ENCODE results near the gene MAP7D1. TPM values are rescaled to one million over a fixed set of nuclear protein-coding genes. Genes with fewer than 3 reads are reported as not detected.
A peak's percentile ranks its signal among the peaks of the same experiment; 100 is the strongest.

MAP7D1 gene
- total RNA-seq, 1 experiment from 2014 or later: 49.9 TPM

GRCh38 chr1:36153476-36153875, 2.5 kb upstream of the MAP7D1 start:
- Histone ChIP-seq H4K5ac (ENCODE audit: insufficient read length, low read depth, low read length) (no peak overlapping the region), H2BK20ac (ENCODE audit: low read depth, low read length, poor library complexity, severe bottlenecking) (no peak overlapping the region), H3K27me3 (ENCODE audit: insufficient read depth, low read length) (peaks cover 24% of the 10 kb centered on the region; the same call in 1 of the 2 replicates), H4K8ac (replicated peaks; ENCODE audit: insufficient read length, low read depth, low read length) (no peak overlapping the region), H2BK12ac (ENCODE audit: insufficient read length, low read depth, low read length) (no peak overlapping the region), H3K18ac (ENCODE audit: insufficient read length, low read depth, low read length) (no peak overlapping the region), H3K14ac (ENCODE audit: insufficient read depth, low read length) (no peak overlapping the region), H3K9ac (ENCODE audit: extremely low read depth, insufficient read length, low read length) (no peak overlapping the region), H3K9me3 (ENCODE audit: control insufficient read depth, low read depth, low read length) (no peaks in the 10 kb centered on the region), H3K4me2 (ENCODE audit: insufficient read depth, insufficient read length, low read length) (no peak overlapping the region), H2BK5ac (ENCODE audit: insufficient read length, low read length) (no peak overlapping the region), H3K23me2 (ENCODE audit: insufficient read length, low read depth, low read length, poor library complexity, severe bottlenecking) (peaks cover 22% of the 10 kb centered on the region), H3T11ph (ENCODE audit: low read length) (no peak overlapping the region), H3K4me1 (ENCODE audit: insufficient read depth, low read length) (peaks cover 3% of the 10 kb centered on the region; the same call in 1 of the 2 replicates), H2BK15ac (ENCODE audit: low read depth, low read length) (no peak overlapping the region), H3K79me1 (ENCODE audit: insufficient read depth, low read depth, low read length, poor library complexity, severe bottlenecking) (peaks cover 4% of the 10 kb centered on the region), H4K20me1 (ENCODE audit: control insufficient read depth, insufficient read depth, insufficient read length) (no peaks in the 10 kb centered on the region), H4K91ac (ENCODE audit: insufficient read length, low read depth, low read length) (no peak overlapping the region), H3K56ac (ENCODE audit: insufficient read length, low read depth, low read length) (no peak overlapping the region), H3K23ac (ENCODE audit: insufficient read length, low read depth, low read length) (no peak overlapping the region), H3K27ac (ENCODE audit: insufficient read length, low read depth, low read length) (no peak overlapping the region), H3K4ac (ENCODE audit: low read depth, low read length) (no peak overlapping the region), H2AK5ac (ENCODE audit: insufficient read length, low read length) (no peak overlapping the region), H2BK120ac (ENCODE audit: low read depth, low read length, poor library complexity, severe bottlenecking) (no peak overlapping the region), H3K79me2 (ENCODE audit: insufficient read depth, low read length) (peaks cover 3% of the 10 kb centered on the region; the same call in 1 of the 2 replicates), H2AFZ (ENCODE audit: low read length) (no peak overlapping the region)
- no peak for TF ChIP-seq CTCF (conservative IDR thresholded peaks at IDR 0.05)
- Mint-ChIP-seq H3K27me3 (ENCODE audit: low read depth) (peaks cover 38% of the 10 kb centered on the region), H3K4me1 (peaks cover 41 to 47% of the 10 kb centered on the region in 2 experiments), H3K4me3 (peak overlapping the region in 1 of 2 experiments; percentile 52; a peak in 2 of 5 replicates), H3K9me3 (no peaks in the 10 kb centered on the region), H3K36me3 (ENCODE audit: insufficient read depth in 1 of 3, low read depth in 3 of 3) (0 out of 7 replicates have a peak, but pooled peaks cover 0 to 2% (median 0%) of the 10 kb centered on the region in 3 experiments), H3K27ac (no peak overlapping the region)
- DNase-seq: no peak
- WGBS (ENCODE audit: extremely low coverage, insufficient read length, low lambda C conversion rate): no CpG with 5 or more reads among the region's 6 CpGs
